Endothelial cell of umbilical vein (primary cell): ENCODE measurements around the gene TBC1D14. TPM values are rescaled to one million over a fixed set of nuclear protein-coding genes. Genes with fewer than 3 reads are reported as not detected.

Experiments
- BruUV-seq: library from RNA; stranded (reverse); fragments of 400-500 nt; replicated peaks from 2 replicates; lab custom pipeline; 2021; lab: Mats Ljungman, UMichigan
- CTCF ChIA-PET: fragments of 300-600, 350-600 bp; sonication (Branson Sonifier 250); formaldehyde crosslinking; loops from one replicate; lab custom pipeline; 2021; ENCODE audit warnings: antibody characterized with exemption, inconsistent platforms; lab: Charles Lee
- POLR2A ChIA-PET: fragments of 300-600, 350-600 bp; sonication (Branson Sonifier 250); formaldehyde crosslinking; loops from one replicate; lab custom pipeline; 2021; ENCODE audit warnings: antibody characterized with exemption, inconsistent platforms; lab: Charles Lee
- DNase-seq: peaks from one replicate; pipeline ENCODE4 v3.0.0-alpha.2; 2011; ENCODE audit warnings: low read depth, low spot score
- FAIRE-seq: peaks from 2 replicates; lab custom pipeline; 2011; peaks lifted over from hg19 to GRCh38; lab: Jason Lieb, UNC
- H2AFZ ChIP-seq: 2 replicates; pipeline ENCODE4 v1.6.0; 2012; ENCODE audit warnings: low read depth, low read length, control low read depth, inconsistent platforms
- H3K27ac ChIP-seq: 2 replicates; pipeline ENCODE4 v1.5.1; 2011; ENCODE audit warnings: low read depth, mild to moderate bottlenecking, control low read depth, low read length, moderate library complexity; ENCODE audit not compliant: insufficient read depth
- H3K27me3 ChIP-seq, 2 experiments: 2 replicates each; pipeline versions ENCODE4 v1.6.0 to v1.6.1; 2011; ENCODE audit warnings: low read length in 2 of 2, mixed read lengths in 1 of 2; ENCODE audit not compliant: control insufficient read depth in 2 of 2, insufficient read depth in 2 of 2
- H3K36me3 ChIP-seq, 2 experiments: 2 replicates in 1 of 2; 3 replicates in 1 of 2; pipeline ENCODE4 v1.5.1; 2011; ENCODE audit warnings: low read length in 2 of 2, mild to moderate bottlenecking in 1 of 2, moderate library complexity in 1 of 2; ENCODE audit not compliant: control insufficient read depth in 2 of 2, insufficient read depth in 2 of 2; ENCODE audit errors: extremely low read depth in 1 of 2
- H3K4me1 ChIP-seq: 3 replicates; pipeline ENCODE4 v1.5.1; 2011; ENCODE audit warnings: mild to moderate bottlenecking, low read length; ENCODE audit not compliant: control insufficient read depth, insufficient read depth; ENCODE audit errors: extremely low read depth
- H3K4me2 ChIP-seq: 2 replicates; pipeline ENCODE4 v1.6.1; 2011; ENCODE audit warnings: low read length, control low read depth, mixed read lengths; ENCODE audit not compliant: insufficient read depth
- H3K4me3 ChIP-seq, 3 experiments: fragments of 200-600 bp in 1 of 3; sonication (generic), shearing (Covaris generic) in 1 of 3; replicated peaks in 1 of 3; 2 replicates each; pipeline ENCODE4 v1.5.1; 2011 to 2016; ENCODE audit warnings: control low read depth in 3 of 3, low read length in 3 of 3, mild to moderate bottlenecking in 2 of 3, inconsistent platforms in 1 of 3, low read depth in 1 of 3, moderate library complexity in 1 of 3; ENCODE audit not compliant: insufficient read depth in 1 of 3
- H3K79me2 ChIP-seq: 2 replicates; pipeline ENCODE4 v1.6.0; 2012; ENCODE audit warnings: low read length, inconsistent platforms; ENCODE audit not compliant: control insufficient read depth, insufficient read depth
- H3K9ac ChIP-seq: replicated peaks from 2 replicates; pipeline ENCODE3; 2011; ENCODE audit warnings: low read length, control low read depth; ENCODE audit not compliant: insufficient read depth; ENCODE audit errors: extremely low read depth
- H3K9me1 ChIP-seq: replicated peaks from 3 replicates; pipeline ENCODE4 v1.6.0; 2011; ENCODE audit warnings: mild to moderate bottlenecking, low read length; ENCODE audit not compliant: control insufficient read depth, insufficient read depth; ENCODE audit errors: extremely low read depth
- H3K9me3 ChIP-seq: replicated peaks from 2 replicates; pipeline ENCODE4 v1.5.1; 2012; ENCODE audit warnings: low read length, inconsistent platforms; ENCODE audit not compliant: control insufficient read depth, insufficient read depth
- H4K20me1 ChIP-seq: replicated peaks from 2 replicates; pipeline ENCODE3; 2011; ENCODE audit warnings: mild to moderate bottlenecking, low read length; ENCODE audit not compliant: control insufficient read depth, insufficient read depth; ENCODE audit errors: extremely low read depth
- CTCF ChIP-seq, 2 donors: IDR thresholded peaks; 1 replicate in 1 of 2; 2 replicates in 1 of 2; pipeline ENCODE4 v1.5.1; 2011; ENCODE audit warnings: low read length in 2 of 2, mild to moderate bottlenecking in 2 of 2, moderate library complexity in 2 of 2, control low read depth in 1 of 2, inconsistent platforms in 1 of 2, low read depth in 1 of 2; ENCODE audit not compliant: insufficient read depth in 1 of 2; ENCODE audit errors: extremely low read depth in 1 of 2
- EZH2 ChIP-seq: IDR thresholded peaks from 2 replicates; pipeline ENCODE4 v1.6.1; 2012; ENCODE audit warnings: borderline replicate concordance, low read depth, mild to moderate bottlenecking, moderate library complexity, low read length, inconsistent platforms; ENCODE audit not compliant: severe bottlenecking
- FOS ChIP-seq: IDR thresholded peaks from 2 replicates; pipeline ENCODE4 v1.6.1; 2011; ENCODE audit warnings: mild to moderate bottlenecking, low read length, moderate library complexity, borderline replicate concordance; ENCODE audit not compliant: insufficient read depth
- GATA2 ChIP-seq: IDR thresholded peaks from 2 replicates; pipeline ENCODE4 v1.7.0; 2011; ENCODE audit warnings: low read depth, mild to moderate bottlenecking, moderate library complexity, mixed read lengths, low read length; ENCODE audit not compliant: insufficient read length, insufficient read depth
- JUN ChIP-seq: IDR thresholded peaks from 2 replicates; pipeline ENCODE4 v1.6.1; 2011; ENCODE audit warnings: borderline replicate concordance, low read depth; ENCODE audit not compliant: insufficient read length, insufficient read depth
- MAX ChIP-seq: IDR thresholded peaks from 2 replicates; pipeline ENCODE4 v1.6.1; 2011; ENCODE audit not compliant: insufficient read depth, insufficient read length
- POLR2A ChIP-seq: IDR thresholded peaks from 2 replicates; pipeline ENCODE4 v1.6.1; 2012; ENCODE audit warnings: low read depth, mild to moderate bottlenecking, control low read depth, low read length
- POLR2AphosphoS5 ChIP-seq: IDR thresholded peaks from 2 replicates; pipeline ENCODE4 v1.6.1; 2012; ENCODE audit warnings: low read depth, mild to moderate bottlenecking, control low read depth, low read length, moderate library complexity; ENCODE audit not compliant: insufficient read depth
- dilution Hi-C: fragments of 300-500 bp; cut with MboI; formaldehyde crosslinking; loops from one replicate; pipeline ENCODE4 v1.15.0; 2019; ENCODE audit warnings: low sequenced_read_pairs; ENCODE audit not compliant: extremely low pct_ligation_motif_present
- intact Hi-C: fragments of 100-400 bp; cut with micrococcal nuclease; formaldehyde crosslinking; loops from one replicate; pipeline ENCODE4 v1.10.0; 2022
- polyA plus RNA-seq, 4 experiments: library from polyadenylated mRNA; depleted of rRNA in 3 of 4; stranded (reverse) in 3 of 4; unstranded in 1 of 4; fragments of >200 nt; gene quantifications; 2 replicates each; pipeline versions ENCODE4 v1.2.1 to v1.2.3, GENCODE V29; 2011 to 2012; ENCODE audit warnings: missing spikeins in 1 of 4
- total RNA-seq: library from RNA; stranded (reverse); gene quantifications from 2 replicates; pipeline ENCODE4 v1.2.3, GENCODE V29; 2021

TBC1D14 gene
- total and polyA plus RNA-seq, 2 donors (not counting 3 experiments of a cell fraction or from before 2014, with no cell fraction given): 23.7 to 24.8 TPM

- Histone ChIP-seq H3K9ac (no peak overlapping the region), H4K20me1 (no peaks in the 10 kb centered on the region), H3K27ac (no peak overlapping the region), H3K27me3 (no peaks in the 10 kb centered on the region), H3K4me1 (no peaks in the 10 kb centered on the region), H3K9me1 (no peaks in the 10 kb centered on the region), H3K4me3 (no peak overlapping the region), H3K4me2 (no peak overlapping the region), H3K9me3 (no peaks in the 10 kb centered on the region), H3K79me2 (no peaks in the 10 kb centered on the region), H2AFZ (no peak overlapping the region), H3K36me3 (peaks cover 0 to 17% of the 10 kb centered on the region in 2 experiments)
- no peak for DNase-seq
- no peak for FAIRE-seq
- TF ChIP-seq CTCF (IDR thresholded peaks at IDR 0.05; ENCODE audit: extremely low read depth in 1 of 2, insufficient read depth in 1 of 2, low read depth in 1 of 2, low read length in 2 of 2) (no peak), FOS (no peak), MAX (no peak), EZH2 (no peak), GATA2 (no peak), JUN (no peak), POLR2AphosphoS5 (no peak), POLR2A (no peak)
- dilution Hi-C loops: loop anchor here (5.0 kb wide), 1 partner anchor 37 kb away; no protein-coding TSS in a partner anchor
- ChIA-PET CTCF (no interaction called here), POLR2A (no interaction called here)
- no TSS peak for BruUV-seq
- intact Hi-C loops: no loop called here
Observed at GRCh38 chr4:7023901-7024300, 114.3 kb downstream of the TBC1D14 start.
